Measurements from ENCODE around the gene TSC1.
A peak's percentile ranks its signal among the peaks of the same experiment; 100 is the strongest.

TSC1 gene

DNA sequence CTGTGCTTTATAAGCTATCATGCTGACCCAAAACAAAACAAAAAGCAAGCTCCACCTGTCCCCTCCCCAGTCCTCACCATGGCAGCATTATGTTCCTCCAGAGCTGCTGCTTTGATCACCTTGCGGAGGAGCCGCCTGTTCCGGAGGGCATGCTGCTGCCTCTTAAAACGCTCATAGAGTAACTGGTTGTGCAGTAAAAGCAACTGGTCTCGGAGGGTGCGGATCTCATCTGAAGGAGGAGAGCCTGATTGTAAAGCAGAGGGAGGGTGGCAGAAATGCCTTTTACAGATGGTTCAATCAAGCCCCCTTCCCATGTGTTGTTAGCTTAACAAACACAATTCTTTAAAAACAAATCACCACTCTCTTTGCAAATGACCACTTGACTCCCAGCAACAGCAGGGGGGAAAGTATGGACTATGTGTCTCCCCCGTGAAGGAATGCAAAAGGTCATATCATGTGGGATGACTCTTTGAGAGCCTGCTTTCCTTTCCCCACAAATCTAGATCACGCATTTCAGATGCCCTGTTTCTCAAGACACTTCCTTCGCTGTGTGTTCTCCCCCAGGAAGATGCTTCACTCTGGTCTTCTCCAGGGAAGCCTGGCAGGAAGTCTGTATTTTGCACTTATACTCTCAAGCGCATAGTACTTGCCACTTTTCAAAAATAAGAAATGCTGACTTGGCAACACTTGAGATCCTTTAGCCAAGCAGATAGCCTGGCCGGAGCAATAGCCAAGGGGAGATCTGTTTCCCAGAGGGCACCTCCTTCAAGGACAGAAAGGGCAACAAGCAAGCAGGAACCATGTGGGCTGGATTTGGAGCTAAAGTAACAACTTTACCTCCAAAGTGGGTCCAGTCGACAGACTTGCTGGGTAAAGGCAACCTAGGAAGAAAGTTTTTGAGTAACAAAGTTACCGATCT is 40.6 kb downstream of the TSC1 start:
- Histone ChIP-seq H3K4me2 (ENCODE audit: low read depth, low read length, poor library complexity, severe bottlenecking) (no peak overlapping the region), H3K4me1 (ENCODE audit: insufficient read depth, low read length, poor library complexity, severe bottlenecking) (peaks cover 10% of the 10 kb centered on the region), H3K4me3 (ENCODE audit: low read length, poor library complexity, severe bottlenecking) (no peak overlapping the region), H3K9ac (ENCODE audit: low read depth, low read length, poor library complexity, severe bottlenecking) (no peak overlapping the region), H2AFZ (ENCODE audit: low read length) (no peak overlapping the region), H3F3A (ENCODE audit: low read depth) (no peaks in the 10 kb centered on the region), H3K9me3 (ENCODE audit: insufficient read depth, low read depth, low read length) (no peaks in the 10 kb centered on the region), H3K9me2 (replicated peaks; ENCODE audit: low read depth, low read length) (no peaks in the 10 kb centered on the region), H3K27me3 (ENCODE audit: insufficient read depth, low read length, poor library complexity, severe bottlenecking) (no peaks in the 10 kb centered on the region), H3K36me3 (ENCODE audit: insufficient read depth, low read length) (peaks cover 13% of the 10 kb centered on the region; the same call in 1 of the 2 replicates), H3K79me2 (ENCODE audit: insufficient read depth, low read length) (no peaks in the 10 kb centered on the region), H4K20me1 (ENCODE audit: insufficient read depth, low read length, poor library complexity, severe bottlenecking) (no peaks in the 10 kb centered on the region)
- TF ChIP-seq, protein P1, sequence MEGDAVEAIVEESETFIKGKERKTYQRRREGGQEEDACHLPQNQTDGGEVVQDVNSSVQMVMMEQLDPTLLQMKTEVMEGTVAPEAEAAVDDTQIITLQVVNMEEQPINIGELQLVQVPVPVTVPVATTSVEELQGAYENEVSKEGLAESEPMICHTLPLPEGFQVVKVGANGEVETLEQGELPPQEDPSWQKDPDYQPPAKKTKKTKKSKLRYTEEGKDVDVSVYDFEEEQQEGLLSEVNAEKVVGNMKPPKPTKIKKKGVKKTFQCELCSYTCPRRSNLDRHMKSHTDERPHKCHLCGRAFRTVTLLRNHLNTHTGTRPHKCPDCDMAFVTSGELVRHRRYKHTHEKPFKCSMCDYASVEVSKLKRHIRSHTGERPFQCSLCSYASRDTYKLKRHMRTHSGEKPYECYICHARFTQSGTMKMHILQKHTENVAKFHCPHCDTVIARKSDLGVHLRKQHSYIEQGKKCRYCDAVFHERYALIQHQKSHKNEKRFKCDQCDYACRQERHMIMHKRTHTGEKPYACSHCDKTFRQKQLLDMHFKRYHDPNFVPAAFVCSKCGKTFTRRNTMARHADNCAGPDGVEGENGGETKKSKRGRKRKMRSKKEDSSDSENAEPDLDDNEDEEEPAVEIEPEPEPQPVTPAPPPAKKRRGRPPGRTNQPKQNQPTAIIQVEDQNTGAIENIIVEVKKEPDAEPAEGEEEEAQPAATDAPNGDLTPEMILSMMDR (conservative IDR thresholded peaks at IDR 0.05; ENCODE audit: low read length), result no peak
- TF ChIP-seq EZH2phosphoT487 (IDR thresholded peaks at IDR 0.05; ENCODE audit: borderline replicate concordance), result no peak

DNA sequence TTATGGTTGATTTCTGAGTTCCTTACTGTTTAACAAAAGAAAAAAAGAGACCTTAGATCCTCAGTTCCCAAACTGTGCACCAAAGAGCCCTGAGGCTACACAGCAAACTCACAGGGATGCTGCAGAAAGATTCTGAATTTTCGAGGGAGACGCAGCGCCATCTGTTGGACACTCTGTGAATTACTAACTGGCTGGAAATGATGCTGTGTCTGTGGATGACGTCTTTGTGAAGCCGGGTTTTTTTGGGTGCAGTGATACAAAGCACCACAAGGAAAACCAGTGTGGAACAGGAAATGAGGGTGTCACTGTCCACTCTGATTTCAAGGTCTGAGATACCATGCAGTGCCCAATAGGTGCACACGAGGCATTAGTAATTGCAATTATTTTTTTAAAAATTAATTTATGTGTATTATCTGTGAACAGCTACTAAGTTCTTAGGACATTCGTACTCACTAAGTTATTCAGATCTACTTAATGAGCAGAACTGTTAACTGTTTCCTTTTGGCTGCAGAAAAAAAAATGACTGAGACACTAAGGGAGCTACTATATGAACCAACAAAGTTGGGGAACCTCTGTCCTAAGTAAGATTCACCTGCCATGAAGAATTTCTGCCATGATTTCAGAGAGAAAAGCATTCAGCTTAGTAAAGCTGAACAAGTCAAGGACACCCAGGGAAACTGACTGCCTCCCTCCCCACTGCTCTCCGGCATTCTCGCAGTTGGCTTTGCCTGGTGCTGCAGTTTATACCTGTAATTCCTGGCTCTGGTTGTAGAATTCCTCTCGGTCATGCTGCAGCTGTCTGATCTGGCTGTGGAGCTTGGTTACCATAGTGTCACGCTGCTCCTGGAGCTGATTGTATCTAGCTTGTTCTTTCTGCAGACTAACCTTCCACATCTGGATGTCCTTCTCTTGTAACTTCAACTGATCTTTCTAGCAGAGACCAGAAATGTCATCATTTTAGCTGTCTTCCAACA is 42.3 kb downstream of the TSC1 start:
- Histone ChIP-seq H3K4me3 (ENCODE audit: low read length, poor library complexity, severe bottlenecking) (no peak overlapping the region), H2AFZ (ENCODE audit: low read length) (no peak overlapping the region), H3K9ac (ENCODE audit: low read depth, low read length, poor library complexity, severe bottlenecking) (peak overlapping the region; percentile 28), H3K79me2 (ENCODE audit: insufficient read depth, low read length) (no peaks in the 10 kb centered on the region), H3F3A (ENCODE audit: low read depth) (no peaks in the 10 kb centered on the region), H3K9me2 (replicated peaks; ENCODE audit: low read depth, low read length) (no peaks in the 10 kb centered on the region), H3K4me1 (ENCODE audit: insufficient read depth, low read length, poor library complexity, severe bottlenecking) (peaks cover 10% of the 10 kb centered on the region), H3K9me3 (ENCODE audit: insufficient read depth, low read depth, low read length) (no peaks in the 10 kb centered on the region), H3K27me3 (ENCODE audit: insufficient read depth, low read length, poor library complexity, severe bottlenecking) (no peaks in the 10 kb centered on the region), H3K36me3 (ENCODE audit: insufficient read depth, low read length) (peaks cover 21% of the 10 kb centered on the region; the same call in 1 of the 2 replicates), H4K20me1 (ENCODE audit: insufficient read depth, low read length, poor library complexity, severe bottlenecking) (no peaks in the 10 kb centered on the region), H3K4me2 (ENCODE audit: low read depth, low read length, poor library complexity, severe bottlenecking) (no peak overlapping the region)
- TF ChIP-seq EZH2phosphoT487 (IDR thresholded peaks at IDR 0.05; ENCODE audit: borderline replicate concordance), result no peak
- TF ChIP-seq, protein P1 (conservative IDR thresholded peaks at IDR 0.05; ENCODE audit: low read length), result peak; percentile 96

- Histone ChIP-seq H3K9me3 (ENCODE audit: insufficient read depth, low read depth, low read length) (no peaks in the 10 kb centered on the region), H2AFZ (ENCODE audit: low read length) (no peak overlapping the region), H3K4me3 (ENCODE audit: low read length, poor library complexity, severe bottlenecking) (no peak overlapping the region), H3K79me2 (ENCODE audit: insufficient read depth, low read length) (no peaks in the 10 kb centered on the region), H3K4me2 (ENCODE audit: low read depth, low read length, poor library complexity, severe bottlenecking) (no peak overlapping the region), H3K4me1 (ENCODE audit: insufficient read depth, low read length, poor library complexity, severe bottlenecking) (peaks cover 28% of the 10 kb centered on the region), H4K20me1 (ENCODE audit: insufficient read depth, low read length, poor library complexity, severe bottlenecking) (no peaks in the 10 kb centered on the region), H3K9me2 (replicated peaks; ENCODE audit: low read depth, low read length) (no peaks in the 10 kb centered on the region), H3K27me3 (ENCODE audit: insufficient read depth, low read length, poor library complexity, severe bottlenecking) (no peaks in the 10 kb centered on the region), H3K36me3 (ENCODE audit: insufficient read depth, low read length) (peaks cover 34% of the 10 kb centered on the region; the same call in 1 of the 2 replicates), H3F3A (ENCODE audit: low read depth) (no peaks in the 10 kb centered on the region), H3K9ac (ENCODE audit: low read depth, low read length, poor library complexity, severe bottlenecking) (no peak overlapping the region)
- no peak for TF ChIP-seq EZH2phosphoT487 (IDR thresholded peaks at IDR 0.05; ENCODE audit: borderline replicate concordance)
- TF ChIP-seq, protein P1 (conservative IDR thresholded peaks at IDR 0.05; ENCODE audit: low read length), result no peak
Measured at GRCh38 chr9:132898051-132898450, 46.4 kb downstream of the TSC1 start.
